Measurements from ENCODE around the gene AGO4.
A peak's percentile ranks its signal among the peaks of the same experiment; 100 is the strongest.
"Not testable (repeated sequence)": the region's sequence is repeated elsewhere in the genome, so short reads cannot be mapped to it uniquely, and the experiment has no call there.

The AGO4 gene

GRCh38 chr1:35869245-35869950 lies 61.6 kb downstream of the AGO4 start:
- DNase-seq, result not testable (repeated sequence)

DNA sequence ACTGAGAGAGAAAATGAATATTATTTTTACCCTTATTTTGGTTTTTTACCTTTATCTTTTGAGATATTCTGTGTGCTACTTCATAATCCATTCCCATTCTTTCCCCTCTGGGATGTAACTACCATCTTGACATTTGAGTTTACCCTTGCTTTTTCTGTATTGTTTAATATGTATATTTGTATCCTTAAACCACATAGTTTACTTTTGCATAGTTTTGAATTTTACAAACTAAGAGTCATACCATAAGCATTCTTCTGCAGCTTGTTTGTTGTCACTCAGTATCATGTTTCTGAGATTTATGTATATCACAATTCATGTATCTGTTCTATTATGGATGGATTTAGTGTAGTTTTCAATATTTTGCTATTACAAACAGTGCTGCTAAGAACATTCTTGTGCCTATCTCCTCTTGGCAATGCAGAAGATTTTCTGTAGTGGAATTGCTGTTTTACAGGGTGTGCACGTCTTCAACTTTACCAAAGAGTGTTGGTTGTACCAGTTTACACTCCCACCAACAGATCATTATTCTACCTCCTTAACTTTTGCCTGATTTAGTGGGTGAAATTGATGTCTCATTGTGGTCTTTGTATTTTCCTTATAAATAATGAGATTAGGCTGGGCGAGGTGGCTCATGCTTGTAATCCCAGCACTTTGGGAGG lies 63.0 kb downstream of the AGO4 start:
- DNase-seq, result no peak

GRCh38 chr1:35873243-35873750 lies 65.5 kb downstream of the AGO4 start:
- no peak for DNase-seq

DNA sequence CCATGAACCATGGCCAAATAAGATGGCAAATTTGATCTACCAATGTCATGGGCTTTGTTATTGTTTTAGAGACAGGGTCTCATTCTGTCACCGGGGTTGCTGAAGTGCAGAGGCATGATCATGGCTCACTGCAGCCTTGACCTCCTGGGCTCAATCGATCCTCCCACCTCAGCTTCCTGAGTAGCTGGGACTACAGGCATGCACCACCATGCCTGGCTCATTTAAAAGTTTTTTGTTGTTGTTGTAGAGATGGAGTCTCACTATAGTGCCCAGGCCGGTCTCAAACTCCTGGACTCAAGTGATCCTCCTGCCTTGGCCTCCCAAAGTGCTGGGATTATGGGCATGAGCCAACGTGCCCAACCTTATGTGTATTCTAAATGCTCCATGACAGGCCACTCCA lies 66.3 kb downstream of the AGO4 start:
- not testable (repeated sequence) for DNase-seq

GRCh38 chr1:35876988-35877387 lies 69.2 kb downstream of the AGO4 start:
- DNase-seq, result no peak

DNA sequence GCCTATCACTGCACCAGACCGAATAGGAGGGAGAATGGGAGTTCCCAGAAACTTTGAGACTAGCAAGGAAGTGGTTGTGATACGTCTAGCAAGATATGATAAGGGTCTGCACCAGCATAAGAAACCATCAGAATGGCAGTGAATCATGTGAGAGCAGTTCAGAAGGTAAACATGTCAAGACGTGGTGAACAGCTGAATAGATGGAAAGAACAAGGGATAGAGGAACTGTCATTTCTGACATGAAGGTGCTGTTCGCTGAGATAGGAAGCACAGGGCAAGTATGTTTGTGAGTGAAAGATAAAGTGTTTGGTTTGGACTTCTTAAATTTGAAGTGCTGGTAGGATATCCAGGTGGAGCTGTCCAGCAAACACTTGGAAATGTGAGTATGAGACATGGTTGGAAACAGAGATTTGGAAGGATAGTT lies 74.0 kb downstream of the AGO4 start:
- no peak for DNase-seq

GRCh38 chr1:35882586-35882944 lies 74.7 kb downstream of the AGO4 start:
- no peak for DNase-seq

- peak; percentile 97 for DNase-seq
Measured at GRCh38 chr1:35882945-35883634, 75.3 kb downstream of the AGO4 start, which contains the start of gene AGO1. Gene AGO1 (plus strand): TSS chr1:35883209. CDS start chr1:35883422, 213 bp downstream.

- peak; percentile 20 for DNase-seq
Measured at GRCh38 chr1:35883635-35884101, 75.9 kb downstream of the AGO4 start.

- DNase-seq, result no peak
Measured at GRCh38 chr1:35884934-35885333, 77.1 kb downstream of the AGO4 start.

DNA sequence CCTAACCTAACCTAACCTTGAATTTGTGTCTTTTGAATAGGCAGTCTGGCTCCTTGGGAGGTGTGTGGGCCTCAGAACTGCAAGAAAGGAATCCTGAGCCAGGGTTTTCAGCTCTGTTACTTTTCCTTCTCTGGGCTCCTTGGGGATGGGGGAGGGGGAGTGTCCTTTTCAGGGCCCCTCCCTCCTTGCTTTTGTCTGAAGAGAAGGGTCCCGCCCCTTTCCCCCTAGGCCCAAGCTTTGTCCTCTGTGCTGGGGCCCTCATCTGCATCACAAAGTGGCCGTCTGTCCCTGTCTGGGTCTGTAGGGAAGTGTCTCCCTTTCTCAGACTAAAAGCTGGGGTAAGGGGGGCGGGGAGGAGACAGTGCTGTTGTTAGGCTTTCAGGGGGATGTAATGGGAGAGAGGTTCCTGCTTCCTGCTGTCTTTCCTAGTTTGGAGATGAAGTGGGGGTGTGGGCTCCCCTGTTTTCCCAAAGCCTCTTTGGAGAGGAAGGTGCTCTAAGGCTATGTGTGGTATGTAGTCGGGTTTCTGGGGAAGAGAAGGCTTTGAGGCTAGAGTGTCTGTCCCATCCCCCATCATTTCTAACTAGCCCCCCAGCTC lies 78.2 kb downstream of the AGO4 start:
- no peak for DNase-seq

- DNase-seq, result no peak
Measured at GRCh38 chr1:35886577-35887431, 79.0 kb downstream of the AGO4 start.

DNA sequence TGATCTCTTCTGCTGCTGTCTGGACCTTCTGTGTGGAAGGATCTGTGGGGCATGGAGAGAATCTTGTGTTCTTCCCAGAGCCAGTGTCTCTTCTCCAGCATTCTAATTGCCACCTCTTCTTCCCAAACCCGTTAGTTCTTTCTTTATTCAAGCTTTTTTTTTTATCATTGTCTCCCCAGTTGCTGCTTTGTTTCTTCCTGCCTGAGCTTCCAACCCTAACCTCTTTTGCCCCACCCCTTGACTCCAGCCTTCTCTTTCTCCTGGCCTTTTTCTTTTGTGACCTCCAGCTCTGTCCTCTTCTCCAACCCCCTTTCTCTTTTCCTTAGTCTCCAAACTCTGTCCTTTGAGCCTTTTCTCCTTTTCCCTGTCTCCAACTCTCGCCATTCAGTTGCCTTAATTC lies 79.7 kb downstream of the AGO4 start:
- no peak for DNase-seq

- no peak for DNase-seq
Measured at GRCh38 chr1:35888255-35888654, 80.4 kb downstream of the AGO4 start.

DNA sequence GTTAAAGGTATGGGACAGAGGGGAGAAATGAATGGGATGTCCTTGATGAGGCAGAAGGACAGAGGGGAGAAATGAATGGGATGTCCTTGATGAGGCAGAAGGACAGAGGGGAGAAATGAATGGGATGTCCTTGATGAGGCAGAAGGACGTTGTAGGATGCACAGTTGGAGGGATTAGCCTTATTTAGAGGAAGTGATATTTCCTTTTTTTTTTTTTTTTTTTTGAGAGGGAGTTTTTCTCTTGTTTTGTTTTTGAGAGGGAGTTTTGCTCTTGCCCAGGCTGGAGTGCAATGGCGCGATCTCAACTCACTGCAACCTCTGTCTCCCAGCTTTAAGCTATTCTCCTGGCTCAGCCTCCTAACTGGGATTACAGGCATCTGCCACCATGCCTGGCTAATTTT lies 81.2 kb downstream of the AGO4 start:
- not testable (repeated sequence) for DNase-seq

GRCh38 chr1:35893051-35893879 lies 85.4 kb downstream of the AGO4 start:
- no peak for DNase-seq

- no peak for DNase-seq
Measured at GRCh38 chr1:35894183-35894582, 86.4 kb downstream of the AGO4 start.

DNA sequence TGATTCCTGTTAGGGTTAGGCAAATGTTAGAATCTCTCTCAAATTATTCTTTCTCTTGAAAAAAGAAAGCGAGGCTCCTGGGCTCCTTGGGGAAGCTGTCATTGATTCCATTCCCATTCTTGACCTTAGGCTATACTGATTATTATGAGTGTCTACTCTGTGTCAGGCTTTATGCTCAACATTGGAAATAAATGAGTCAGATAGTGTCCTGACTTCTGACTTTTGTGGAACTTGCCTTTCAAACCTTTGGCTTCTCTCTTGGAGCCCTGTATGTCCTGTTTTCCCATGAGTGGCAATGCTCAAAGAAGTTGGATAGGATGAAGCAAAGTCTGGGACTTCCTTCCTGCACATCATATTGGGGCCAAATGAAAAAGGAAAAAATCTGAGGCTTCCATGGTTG lies 86.8 kb downstream of the AGO4 start:
- no peak for DNase-seq

DNA sequence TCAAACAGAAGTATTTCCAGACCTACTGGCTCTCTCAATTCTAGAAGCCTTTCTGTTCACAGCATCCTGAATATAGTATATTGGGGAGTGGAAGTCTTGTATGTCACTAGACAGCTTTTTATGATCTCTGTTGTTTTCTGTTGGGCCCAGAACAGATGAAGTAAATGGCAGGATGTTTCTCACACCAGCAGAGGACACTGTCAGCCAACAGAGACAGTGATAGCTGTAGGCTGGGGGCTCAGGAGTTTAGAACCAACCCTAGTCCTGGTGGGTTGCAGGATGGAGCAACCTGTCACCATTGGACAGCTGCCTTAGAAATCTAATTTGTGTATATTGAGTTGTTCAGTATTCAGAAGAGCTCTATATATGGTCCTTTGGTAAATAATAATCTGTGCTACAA lies 92.1 kb downstream of the AGO4 start:
- no peak for DNase-seq

DNA sequence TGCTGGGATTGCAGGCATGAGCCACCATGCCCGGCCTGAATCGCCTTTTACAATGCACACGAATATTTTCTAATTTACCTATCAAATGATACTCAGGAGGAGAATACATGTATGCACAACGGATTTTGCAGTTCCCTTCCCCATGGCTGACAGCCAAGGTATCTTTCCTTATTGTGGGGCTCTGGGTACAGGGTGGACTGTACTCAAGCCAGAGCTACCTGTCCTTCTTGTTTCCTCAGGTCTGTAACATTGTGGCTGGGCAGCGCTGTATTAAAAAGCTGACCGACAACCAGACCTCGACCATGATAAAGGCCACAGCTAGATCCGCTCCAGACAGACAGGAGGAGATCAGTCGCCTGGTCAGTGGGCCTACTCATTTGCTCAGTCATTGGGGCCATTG lies 93.4 kb downstream of the AGO4 start:
- no peak for DNase-seq

DNA sequence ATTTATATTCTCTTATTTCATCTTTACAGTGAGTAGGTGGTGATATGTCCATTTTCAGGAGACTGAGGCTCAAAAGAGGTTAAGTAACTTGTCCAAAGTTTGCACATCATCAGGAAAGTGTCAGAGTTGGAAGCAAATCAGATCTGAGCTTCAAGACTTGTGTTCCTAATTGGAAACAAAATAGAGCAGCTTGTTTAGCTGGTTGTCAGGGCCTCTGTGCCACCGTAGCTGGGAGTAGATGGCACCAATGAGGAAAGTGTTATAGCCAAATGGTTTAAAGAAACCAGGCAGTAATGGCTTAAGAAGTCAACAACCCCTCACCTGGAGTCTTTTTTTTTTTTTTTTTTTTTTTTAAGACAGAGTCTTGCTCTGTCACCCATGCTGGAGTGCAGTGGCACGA lies 94.9 kb downstream of the AGO4 start:
- DNase-seq, result no peak

All from activated gamma-delta T cell treated with Interleukin-2 at 50 U/mL for 16 hours (primary cell).